Heart left ventricle (tissue), 16 donors: ENCODE measurements around the gene SAMM50. TPM values are rescaled to one million over a fixed set of nuclear protein-coding genes. Genes with fewer than 3 reads are reported as not detected.

Experiments
- ATAC-seq, 4 donors: fragments of 200-7000 bp; cut with Tn5 transposase; one replicate each; pipeline ENCODE4 v1.9.1; 2020 to 2022; ENCODE audit warnings: moderate library complexity in 4 of 4, mild to moderate bottlenecking in 3 of 4, moderate number of reproducible peaks in 1 of 4
- DNase-seq, 5 donors: peaks; one replicate each; pipeline ENCODE4 v3.0.0-alpha.2; 2020
- H3K27ac ChIP-seq, 12 donors: fragments of 200-600 bp; sonication (generic) in 4 of 12; one replicate each; pipeline versions ENCODE4 v1.5.0 to v1.8.0; 2016 to 2022; ENCODE audit warnings: mild to moderate bottlenecking in 2 of 12
- H3K27me3 ChIP-seq, 9 donors: fragments of 200-600 bp; sonication (generic) in 2 of 9; one replicate each; pipeline versions ENCODE4 v1.5.1 to v1.8.0; 2016 to 2022; ENCODE audit warnings: mild to moderate bottlenecking in 3 of 9
- H3K36me3 ChIP-seq, 9 donors: fragments of 200-600 bp; sonication (generic) in 2 of 9; one replicate each; pipeline versions ENCODE4 v1.5.0 to v1.8.0; 2018 to 2022; ENCODE audit warnings: mild to moderate bottlenecking in 2 of 9
- H3K4me1 ChIP-seq, 12 donors: fragments of 200-600 bp; sonication (generic) in 4 of 12; one replicate each; pipeline versions ENCODE4 v1.5.0 to v1.8.0; 2016 to 2022; ENCODE audit warnings: mild to moderate bottlenecking in 3 of 12
- H3K4me3 ChIP-seq, 12 donors: fragments of 200-600 bp; sonication (generic) in 4 of 12; one replicate each; pipeline versions ENCODE4 v1.5.0 to v1.8.0; 2017 to 2022; ENCODE audit warnings: mild to moderate bottlenecking in 9 of 12, moderate library complexity in 4 of 12
- H3K9me3 ChIP-seq, 12 donors: fragments of 200-600 bp; sonication (generic) in 4 of 12; one replicate each; pipeline versions ENCODE4 v1.5.0 to v1.8.0; 2016 to 2022; ENCODE audit warnings: mild to moderate bottlenecking in 1 of 12
- CTCF ChIP-seq, 12 donors: fragments of 200-600 bp; sonication (generic) in 4 of 12; IDR thresholded peaks; one replicate each; pipeline versions ENCODE4 v1.5.0 to v1.8.0; 2018 to 2022; ENCODE audit warnings: antibody characterized with exemption in 12 of 12, mild to moderate bottlenecking in 5 of 12
- POLR2A ChIP-seq, 2 donors: fragments of 450-650 bp; IDR thresholded peaks; one replicate each; pipeline ENCODE4 v1.6.1; 2017; ENCODE audit warnings: antibody characterized with exemption in 2 of 2, mild to moderate bottlenecking in 2 of 2, moderate library complexity in 2 of 2
- WGBS, 4 donors: extraction: QIAGEN DNeasy Blood & Tissue Kit in 2 of 4; methylation state at CpG; one replicate each; pipeline versions ENCODE4 v1.1.5 to v1.1.7; 2013 to 2018; 5-methylcytosine and 5-hydroxymethylcytosine counted together
- intact Hi-C, 10 donors: fragments of 100-400 bp; cut with DNase I; formaldehyde crosslinking; loops; one replicate each; pipeline versions ENCODE4 v1.11.1 to v1.14.2; 2022
- polyA plus RNA-seq, 2 donors: library from polyadenylated mRNA; stranded (reverse); fragments of 200-250 nt; gene quantifications; one replicate each; pipeline ENCODE4 v1.2.3, GENCODE V29; 2013
- total RNA-seq, 9 donors: library from RNA; depleted of rRNA in 2 of 9; stranded (reverse); fragments of >200 nt in 2 of 9; fragmentation: NEBNext Ultra II Directional in 3 of 9; extraction: Animal tissue kit (Norgen Biotek cat#: 25700) in 3 of 9; gene quantifications; one replicate each; pipeline versions ENCODE4 v1.1.0 to v1.2.4, GENCODE V29; 2016 to 2023
- donor health status: ischemic (EF 13 %, LVEDD 7.1; RV severe dilation, severe dysfunction).
- donor health status: healthy with polysubstance abuse.
- donor health status: DM: no; HTN: yes; CAD: no.
- donor health status: DM: no; HTN: no; CAD: no.
- donor health status: ischemic (EF 25% LVEDD 6.9; RV normal size, moderate dysfunction).
- donor health status: ischemic (EF 25% LVEDD 5.7; RV mildly dilated, moderate dysfunction).
- donor health status: healthy.
- donor health status: DM: yes; HTN: yes; CAD: no.
- donor health status: ischemic (EF 35%, LVEDD 5.7; RV mildly dilated, moderate dysfunction).
- donor health status: nonischemic (EF 11% LVEDD 7.7; RV severe dilation, severe dysfunction).
- donor health status: DM: yes; HTN: yes; CAD: no.
- donor health status: PGD.
- donor health status: ischemic (EF 29% LVEDD 5.4; RV normal size, mild dysfunction).
- donor health status: nonischemic (EF 23%, LVEDD 6.1; RV moderate dilation, normal function).

The SAMM50 gene
- total and polyA plus RNA-seq, 11 donors, result 32.5 to 74.8 (median 66.2) TPM

- Histone ChIP-seq H3K36me3 (peaks cover 0 to 15% (median 4%) of the 10 kb centered on the region in 9 donors), H3K4me1 (peaks cover 0 to 28% (median 4%) of the 10 kb centered on the region in 12 donors), H3K4me3 (no peak overlapping the region), H3K9me3 (peaks cover 0 to 5% (median 0%) of the 10 kb centered on the region in 12 donors), H3K27me3 (no peaks in the 10 kb centered on the region), H3K27ac (no peak overlapping the region)
- DNase-seq, result peak in 1 of 5 donors; percentile 32
- intact Hi-C loops, result loop anchor here in 1 of 10 donors (2.0 kb wide), 1 partner anchor 17 kb away; no protein-coding TSS in a partner anchor
- 52 to 79% (median 59%) methylated on average over 7 of the region's 7 CpGs for WGBS, 4 donors
- peak in 1 of 4 donors; percentile 20 for ATAC-seq
- TF ChIP-seq CTCF (IDR thresholded peaks at IDR 0.05), result peak in 8 of 12 donors; percentile 11 to 46 (median 31)
- no peak for TF ChIP-seq POLR2A (IDR thresholded peaks at IDR 0.05)
These were observed 48.3 kb downstream of the SAMM50 start for GRCh38 chr22:44003405-44004103.

GRCh38 chr22:44004104-44004460 is 48.8 kb downstream of the SAMM50 start:
- ATAC-seq, result no peak
- 86 to 91% (median 90%) methylated on average over 7 of the region's 7 CpGs for WGBS, 4 donors
- Histone ChIP-seq H3K9me3 (peaks cover 0 to 5% (median 0%) of the 10 kb centered on the region in 12 donors), H3K4me3 (no peak overlapping the region), H3K27ac (no peak overlapping the region), H3K27me3 (no peaks in the 10 kb centered on the region), H3K36me3 (peaks cover 0 to 15% (median 0%) of the 10 kb centered on the region in 9 donors), H3K4me1 (peaks cover 0 to 27% (median 3%) of the 10 kb centered on the region in 12 donors)
- no peak for TF ChIP-seq POLR2A (IDR thresholded peaks at IDR 0.05)
- no peak for TF ChIP-seq CTCF (IDR thresholded peaks at IDR 0.05)
- no peak for DNase-seq
- intact Hi-C loops, result no loop called here

- peaks cover 0 to 27% (median 2%) of the 10 kb centered on the region in 12 donors for H3K4me1 ChIP-seq
- peaks cover 0 to 5% (median 0%) of the 10 kb centered on the region in 12 donors for H3K9me3 ChIP-seq
- H3K4me3 ChIP-seq, result no peak overlapping the region
- no peak for ATAC-seq
- intact Hi-C loops, result no loop called here
- DNase-seq, result no peak
- TF ChIP-seq CTCF (IDR thresholded peaks at IDR 0.05) (no peak), POLR2A (IDR thresholded peaks at IDR 0.05) (no peak)
- 89 to 100% (median 94%) methylated on average over 4 of the region's 4 CpGs for WGBS, 4 donors
- H3K36me3 ChIP-seq, result peaks cover 0 to 5% (median 0%) of the 10 kb centered on the region in 9 donors
- no peak overlapping the region for H3K27ac ChIP-seq
- H3K27me3 ChIP-seq, result no peaks in the 10 kb centered on the region
These were observed 50.3 kb downstream of the SAMM50 start for GRCh38 chr22:44005524-44005923.

- ATAC-seq, result peak in 2 of 4 donors; percentile 30 to 56
- H3K36me3 ChIP-seq, result no peaks in the 10 kb centered on the region
- no peak for DNase-seq
- H3K27ac ChIP-seq, result peak overlapping the region in 2 of 12 donors; percentile 38 to 81
- H3K4me3 ChIP-seq, result no peak overlapping the region
- intact Hi-C loops, result no loop called here
- H3K4me1 ChIP-seq, result peaks cover 0 to 6% (median 0%) of the 10 kb centered on the region in 12 donors
- TF ChIP-seq POLR2A (IDR thresholded peaks at IDR 0.05) (no peak), CTCF (IDR thresholded peaks at IDR 0.05) (no peak)
- 83 to 91% (median 88%) methylated on average over 5 of the region's 5 CpGs for WGBS, 4 donors
- no peaks in the 10 kb centered on the region for H3K9me3 ChIP-seq
- H3K27me3 ChIP-seq, result no peaks in the 10 kb centered on the region
These were observed 56.9 kb downstream of the SAMM50 start for GRCh38 chr22:44012162-44012561.
